ENCODE results near the gene NXF1.
"Not testable (repeated sequence)": the region's sequence is repeated elsewhere in the genome, so short reads cannot be mapped to it uniquely, and the experiment has no call there.

The NXF1 gene

DNA sequence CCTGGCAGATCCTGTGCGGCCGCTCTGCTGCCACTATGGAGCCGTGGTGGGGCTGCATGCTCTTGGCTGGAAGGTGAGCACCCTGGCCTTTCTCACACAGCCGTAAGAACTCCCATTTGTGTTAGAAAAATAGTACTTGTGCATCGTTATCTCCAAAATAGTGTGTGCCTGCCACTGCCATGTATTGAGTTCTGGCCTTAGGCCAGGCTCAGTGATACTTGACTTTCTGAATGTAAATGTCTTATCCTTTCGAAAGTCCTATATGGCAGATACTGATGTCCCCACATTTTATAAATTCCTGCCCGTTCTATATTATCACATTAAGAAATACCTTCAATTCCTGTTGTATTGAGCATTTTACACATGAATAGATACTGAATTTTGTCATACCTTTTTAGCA lies 22.5 kb downstream of the NXF1 start:
- DNase-seq, result no peak

DNA sequence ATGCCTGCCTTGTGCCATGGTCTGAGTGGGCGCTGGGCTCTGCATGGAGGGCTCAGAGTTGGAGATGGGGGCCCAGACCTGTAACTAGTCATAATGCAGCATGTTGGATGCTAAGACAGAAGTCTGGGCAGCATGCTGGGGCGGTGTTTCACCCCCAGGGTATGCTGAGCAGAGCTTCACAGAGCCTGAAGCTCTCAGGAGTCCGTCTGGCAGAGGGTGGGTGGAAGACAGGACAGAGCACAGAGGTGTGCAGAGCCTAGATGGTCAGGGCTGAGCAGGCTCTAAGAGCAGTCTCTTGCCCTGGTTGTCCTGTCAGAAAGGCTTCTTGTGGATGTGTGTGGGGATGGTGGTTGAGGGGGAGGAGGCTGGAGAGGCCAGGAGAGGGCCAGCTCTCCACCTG lies 26.8 kb downstream of the NXF1 start:
- DNase-seq, result no peak

DNA sequence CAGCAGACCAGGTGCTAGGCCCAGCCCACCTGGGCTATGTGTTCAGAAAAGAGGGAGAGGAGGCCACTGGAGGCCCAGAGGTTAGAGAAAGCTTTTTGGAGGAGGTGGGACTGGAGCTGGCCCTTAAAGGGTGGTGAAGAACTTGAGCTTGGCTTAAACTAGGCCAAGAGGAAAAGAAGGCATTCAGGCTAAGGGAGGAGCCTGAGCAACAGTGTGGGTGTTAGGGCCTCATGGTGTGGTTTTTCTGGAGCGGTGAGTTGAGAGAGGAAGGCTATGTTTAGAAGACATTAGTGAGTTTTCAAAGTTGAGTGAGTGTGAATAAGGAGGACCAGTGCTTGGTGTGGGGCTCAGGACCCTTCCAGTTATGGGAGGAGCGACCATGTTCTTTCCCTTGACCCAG lies 27.9 kb downstream of the NXF1 start:
- DNase-seq, result no peak

DNA sequence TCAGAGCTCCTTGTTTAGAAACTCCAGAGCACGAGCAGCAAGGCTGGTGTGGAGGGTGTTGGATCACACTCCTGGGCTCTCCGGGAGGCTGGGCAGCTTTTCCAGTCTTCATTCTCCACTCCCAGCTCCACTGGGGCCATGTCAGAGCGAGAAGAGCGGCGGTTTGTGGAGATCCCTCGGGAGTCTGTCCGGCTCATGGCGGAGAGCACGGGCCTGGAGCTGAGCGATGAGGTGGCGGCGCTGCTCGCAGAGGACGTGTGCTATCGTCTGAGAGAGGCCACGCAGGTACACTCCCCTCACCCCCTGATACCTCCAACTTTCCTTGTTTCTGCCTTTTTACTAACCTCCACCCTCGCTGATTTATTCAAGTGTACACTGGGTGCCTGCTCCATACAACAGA lies 29.6 kb downstream of the NXF1 start:
- no peak for DNase-seq

DNA sequence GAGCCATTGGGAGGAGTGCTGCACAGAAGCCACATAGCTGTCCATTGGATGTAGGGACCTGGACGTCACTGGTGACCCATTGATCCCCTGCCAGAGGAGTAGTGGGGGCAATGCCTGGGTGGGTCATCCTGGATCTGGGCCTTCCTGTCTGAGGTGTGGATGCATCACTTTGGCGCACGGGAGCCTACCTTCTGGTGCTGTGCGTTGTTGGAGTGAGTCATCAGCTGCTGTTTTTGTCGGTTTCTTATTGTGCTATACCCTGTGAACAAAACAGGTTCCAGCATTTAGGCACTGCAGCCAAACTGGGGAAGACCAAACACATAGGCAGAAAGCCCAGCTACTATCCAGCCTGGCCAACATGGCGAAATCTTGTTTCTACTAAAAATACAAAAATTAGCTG lies 30.8 kb downstream of the NXF1 start:
- DNase-seq, result no peak

DNA sequence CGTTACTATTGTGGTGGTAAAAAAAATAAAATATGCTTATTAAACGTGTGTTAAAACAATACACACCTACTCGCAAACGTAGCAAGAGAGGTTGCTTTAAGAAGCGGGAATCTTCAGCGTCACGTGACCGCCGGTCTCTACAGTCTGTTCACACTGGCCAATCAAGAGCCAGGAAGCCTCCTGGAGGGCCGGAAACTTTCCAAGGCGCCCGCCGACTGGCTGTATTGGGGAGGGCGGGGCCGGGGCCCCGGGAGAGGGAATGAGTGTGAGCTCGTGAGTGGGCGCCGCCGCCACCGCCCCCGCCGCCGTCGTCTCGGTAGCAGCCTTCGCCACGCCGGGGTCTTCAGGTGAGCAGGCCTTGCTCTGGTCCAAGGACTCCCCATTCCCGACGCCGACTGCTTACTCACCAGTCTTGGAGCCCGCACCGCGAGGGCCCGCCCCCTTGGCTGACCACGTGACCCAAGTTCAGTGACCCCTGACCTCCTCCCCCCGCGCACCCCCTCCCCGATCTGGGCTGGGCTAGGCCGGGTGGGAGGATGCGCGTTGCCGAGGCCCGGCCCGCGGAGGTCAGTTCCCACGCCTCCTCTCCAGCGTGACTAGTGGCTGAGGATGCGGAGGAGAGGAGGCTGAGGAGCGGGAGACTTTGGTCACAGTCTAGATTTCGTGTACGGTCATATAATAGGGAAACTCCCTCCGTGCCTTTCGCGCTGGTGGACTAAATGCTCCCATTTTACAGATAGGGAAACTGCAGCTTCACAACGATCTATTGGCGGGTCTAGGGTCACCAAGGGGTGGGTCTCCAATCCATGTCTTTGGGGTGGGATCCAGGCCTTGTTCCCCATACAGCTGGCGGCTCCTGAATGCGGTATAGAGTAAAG lies 33.9 kb downstream of the NXF1 start, which contains the start of gene TAF6L:
TAF6L (plus strand) TSS at position 253 of the 878 bp plus-strand sequence. CDS start 4,388 bp downstream, outside the sequence.
- peak; percentile 98 for DNase-seq

DNA sequence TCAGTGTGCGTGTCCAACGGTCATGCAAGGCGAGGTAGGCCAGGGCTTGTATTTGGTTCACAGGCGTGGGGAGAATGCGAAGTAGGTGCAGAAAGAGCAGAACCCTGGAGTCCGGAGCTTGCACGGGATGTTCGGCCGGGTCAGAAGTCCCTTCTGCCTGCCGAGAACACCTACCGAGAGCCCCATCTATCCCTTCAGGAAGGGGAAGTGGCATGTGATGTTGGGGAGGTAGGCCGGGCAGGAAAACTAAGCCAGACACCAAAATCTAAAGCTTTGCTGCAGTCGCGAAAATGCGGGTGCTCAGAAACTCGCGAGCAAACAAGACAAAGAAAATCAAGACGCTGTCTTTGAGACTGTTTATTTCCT lies 34.5 kb downstream of the NXF1 start:
- DNase-seq, result no peak

DNA sequence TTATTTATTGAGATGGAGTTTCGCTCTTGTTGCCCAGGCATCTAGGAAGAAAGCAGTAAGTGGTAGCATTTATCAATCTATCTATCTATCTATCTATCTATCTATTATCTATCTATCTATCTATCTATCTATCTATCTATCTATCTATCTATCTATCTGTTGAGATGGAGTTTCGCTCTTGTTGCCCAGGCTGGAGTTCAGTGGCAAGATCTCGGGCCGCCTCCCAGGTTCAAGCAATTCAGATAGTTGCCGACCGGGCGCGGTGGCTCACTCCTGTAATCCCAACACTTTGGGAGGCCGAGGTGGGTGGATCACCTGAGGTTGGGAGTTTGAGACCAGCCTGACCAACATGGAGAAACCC lies 44.4 kb downstream of the NXF1 start:
- not testable (repeated sequence) for DNase-seq

DNA sequence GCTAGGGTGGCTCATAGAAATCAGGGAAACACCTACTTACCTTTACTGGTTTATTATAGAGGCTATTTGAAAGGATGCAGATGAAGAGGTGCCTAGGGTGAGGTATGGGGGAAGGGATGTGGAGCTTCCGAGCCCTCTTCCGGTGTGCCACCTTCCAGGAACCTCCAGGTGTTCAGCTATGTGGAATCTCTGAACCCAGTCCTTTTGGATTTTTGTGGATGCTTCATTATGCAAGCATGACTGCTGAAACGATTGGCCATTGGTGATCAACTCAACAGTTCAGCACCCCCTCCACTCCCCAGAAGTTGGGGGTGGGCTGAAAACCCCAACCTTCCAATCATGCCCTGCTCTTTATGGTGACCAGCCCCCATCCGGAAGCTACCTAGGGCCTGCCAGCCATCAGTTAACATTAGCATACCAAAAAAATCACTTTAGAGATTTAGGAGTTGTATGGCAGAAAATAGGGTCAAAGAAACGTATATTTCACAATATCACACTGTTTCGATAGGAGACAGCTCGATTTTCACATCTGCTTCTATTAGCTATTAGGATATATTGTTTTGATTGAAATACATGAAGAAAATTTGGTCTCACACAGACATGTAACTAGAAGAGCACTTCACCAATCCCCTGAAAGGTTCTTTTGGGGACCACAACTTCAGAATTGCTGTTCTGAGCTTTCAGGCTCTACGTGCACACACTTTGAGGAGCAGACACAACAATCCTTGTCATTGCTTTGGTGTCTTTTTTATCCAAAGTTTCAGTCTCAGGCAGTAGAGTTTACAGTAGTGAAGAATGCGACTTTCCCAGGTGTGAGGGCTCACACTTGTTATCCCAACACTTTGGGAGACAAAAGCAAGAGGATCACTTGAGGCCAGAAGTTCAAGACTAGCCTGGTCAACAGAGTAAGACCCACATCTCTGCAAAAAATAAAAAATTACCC lies 47.1 kb downstream of the NXF1 start:
- DNase-seq, result no peak

DNA sequence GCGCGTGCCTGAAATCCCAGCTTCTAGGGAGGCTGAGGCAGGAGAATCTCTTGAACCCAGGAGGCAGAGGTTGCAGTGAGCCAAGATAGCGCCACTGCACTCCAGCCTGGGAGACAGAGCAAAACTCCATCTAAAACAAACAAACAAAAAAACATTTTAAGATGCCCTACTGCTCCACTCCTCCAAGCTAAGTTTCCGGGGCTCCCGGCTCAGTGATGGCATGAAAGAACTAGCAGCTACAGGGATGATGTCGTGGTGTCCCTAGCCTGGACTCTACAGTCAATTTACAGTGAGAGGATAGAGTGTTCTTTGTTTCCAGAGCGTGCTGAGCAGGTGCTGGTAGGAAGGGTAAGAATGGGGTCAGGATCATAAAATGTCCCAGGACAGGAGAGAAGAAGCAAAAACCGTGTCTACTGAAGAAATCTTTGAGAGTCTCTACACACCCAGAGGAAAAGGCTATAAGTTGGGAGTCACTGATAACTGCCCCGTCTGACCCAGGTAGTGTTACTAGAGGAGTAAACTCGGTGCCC lies 50.1 kb downstream of the NXF1 start:
- DNase-seq, result no peak

DNA sequence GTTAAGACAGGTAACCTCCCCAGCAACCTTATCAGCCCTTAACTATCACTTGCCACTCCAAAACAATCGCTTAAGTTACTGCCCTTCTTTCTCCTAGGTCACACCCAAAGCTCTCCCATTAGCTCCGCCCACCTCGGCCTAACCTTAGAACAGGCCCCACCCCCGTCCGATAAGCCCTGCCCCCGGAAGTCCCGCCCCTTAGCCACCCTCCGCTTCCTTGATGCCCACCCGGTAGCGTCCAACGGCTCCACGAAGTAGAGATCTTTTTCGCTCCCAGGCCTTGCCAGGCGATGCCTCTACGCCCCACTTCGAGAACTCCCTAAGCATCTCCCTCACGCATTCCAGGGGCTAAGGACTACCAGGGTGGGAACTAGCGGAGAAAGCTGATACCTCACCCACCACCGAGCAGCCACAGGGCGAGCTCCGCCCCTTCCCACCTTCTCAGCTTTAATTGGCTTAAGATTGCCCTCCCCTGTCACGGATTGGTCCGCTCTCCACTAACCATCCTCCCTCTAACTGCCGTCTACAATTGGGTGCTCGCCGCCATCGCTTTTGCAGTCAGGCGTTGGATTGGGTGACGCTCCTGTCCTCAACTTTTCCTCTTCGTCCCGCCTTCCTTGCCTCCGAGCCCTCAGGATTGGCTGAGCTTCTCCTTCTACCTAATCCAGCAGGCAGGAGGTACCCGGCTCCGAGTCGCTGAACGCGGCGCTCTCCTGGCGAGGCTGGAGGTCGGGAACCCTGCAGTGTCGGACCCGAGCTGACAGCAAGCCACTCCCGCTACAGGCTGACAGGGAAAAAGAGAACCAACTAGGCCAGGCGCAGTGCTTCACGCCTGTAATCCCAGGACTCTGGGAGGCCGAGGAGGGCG lies 51.3 kb downstream of the NXF1 start, which contains the start of gene ZBTB3:
ZBTB3 (minus strand) TSS at position 425 of the 868 bp plus-strand sequence. CDS start 496 bp downstream, outside the sequence.
- peak; percentile 99 for DNase-seq

DNA sequence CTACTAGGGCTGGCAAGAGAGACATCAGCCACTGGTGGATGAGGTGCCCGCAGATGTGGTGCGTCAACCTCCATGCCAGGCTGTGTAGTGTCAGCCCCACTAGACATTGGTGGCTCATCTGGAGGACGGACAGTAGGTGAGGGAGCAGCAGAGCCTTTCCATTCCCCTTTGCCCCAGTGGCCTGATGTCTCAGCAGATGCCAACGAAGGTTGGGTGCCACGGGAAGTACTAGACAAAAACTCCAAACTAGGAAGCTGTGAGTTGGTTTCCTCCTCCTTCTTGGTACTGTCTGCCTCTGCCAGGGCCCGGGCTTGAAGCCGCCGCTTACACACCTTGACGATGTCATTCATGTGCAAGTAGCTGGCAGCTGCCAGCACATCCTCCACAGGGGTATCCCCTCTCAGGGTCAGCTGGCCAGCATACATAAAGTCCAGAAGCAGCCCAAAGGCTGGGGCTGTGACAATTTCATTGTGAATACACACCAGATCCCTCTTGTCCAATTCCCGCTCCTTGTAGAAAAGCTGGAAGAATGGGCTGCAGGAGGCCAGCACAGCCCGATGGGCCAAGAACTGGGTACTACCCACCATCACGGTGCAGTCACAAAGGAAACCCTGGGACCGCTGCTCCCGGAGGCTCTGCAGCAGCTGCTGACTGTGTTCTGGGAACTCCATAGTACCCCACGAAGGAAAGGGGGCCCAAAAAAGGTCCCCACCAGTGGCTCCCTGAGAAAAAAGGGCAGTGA lies 52.1 kb downstream of the NXF1 start:
- no peak for DNase-seq

DNA sequence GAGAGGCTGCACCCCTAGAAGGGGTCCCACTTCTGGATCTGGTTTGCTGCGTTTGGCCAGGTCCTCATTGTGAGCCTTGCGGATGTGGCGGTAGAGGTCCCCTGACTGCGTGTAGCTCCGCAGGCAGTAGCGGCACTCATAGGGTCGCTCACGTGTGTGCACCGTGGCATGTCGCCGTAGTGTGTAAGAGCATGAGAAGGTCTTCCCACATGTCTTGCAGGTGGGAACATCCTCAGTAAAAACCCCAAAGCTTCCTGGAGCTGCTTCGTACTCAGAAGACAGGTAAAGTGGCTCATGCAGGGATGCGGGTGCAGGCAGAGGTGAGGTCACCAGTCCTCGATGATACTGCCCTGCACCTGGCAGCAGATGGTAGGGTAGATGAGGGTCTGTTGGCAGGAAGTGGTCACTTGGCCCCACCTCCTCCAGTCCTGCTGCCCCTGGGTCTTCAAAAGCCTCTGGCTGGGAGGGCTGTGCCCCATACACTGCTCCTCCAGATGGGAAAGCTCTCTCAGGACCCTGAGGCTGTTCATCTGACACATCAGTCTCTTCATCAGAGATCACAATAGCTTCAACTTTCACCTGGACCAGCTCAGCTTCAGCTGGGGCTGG lies 53.0 kb downstream of the NXF1 start:
- DNase-seq, result no peak

DNA sequence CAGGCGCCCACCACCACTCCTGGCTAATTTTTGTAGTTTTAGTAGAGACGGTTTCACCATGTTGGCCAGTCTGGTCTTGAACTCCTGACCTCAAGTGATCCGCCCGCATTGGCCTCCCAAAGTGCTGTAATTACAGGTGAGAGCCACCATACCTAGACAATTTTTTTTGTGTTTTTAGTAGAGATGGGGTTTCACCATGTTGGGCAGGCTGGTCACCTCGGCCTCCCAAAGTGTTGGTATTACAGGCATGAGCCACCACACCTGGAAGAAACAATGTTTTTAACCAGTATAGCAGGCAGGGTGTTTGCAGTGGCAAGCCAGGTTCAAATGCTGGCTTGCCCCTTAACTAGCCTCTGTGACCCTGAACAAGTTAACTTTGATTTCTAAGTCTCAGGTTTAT lies 55.3 kb downstream of the NXF1 start:
- not testable (repeated sequence) for DNase-seq

DNA sequence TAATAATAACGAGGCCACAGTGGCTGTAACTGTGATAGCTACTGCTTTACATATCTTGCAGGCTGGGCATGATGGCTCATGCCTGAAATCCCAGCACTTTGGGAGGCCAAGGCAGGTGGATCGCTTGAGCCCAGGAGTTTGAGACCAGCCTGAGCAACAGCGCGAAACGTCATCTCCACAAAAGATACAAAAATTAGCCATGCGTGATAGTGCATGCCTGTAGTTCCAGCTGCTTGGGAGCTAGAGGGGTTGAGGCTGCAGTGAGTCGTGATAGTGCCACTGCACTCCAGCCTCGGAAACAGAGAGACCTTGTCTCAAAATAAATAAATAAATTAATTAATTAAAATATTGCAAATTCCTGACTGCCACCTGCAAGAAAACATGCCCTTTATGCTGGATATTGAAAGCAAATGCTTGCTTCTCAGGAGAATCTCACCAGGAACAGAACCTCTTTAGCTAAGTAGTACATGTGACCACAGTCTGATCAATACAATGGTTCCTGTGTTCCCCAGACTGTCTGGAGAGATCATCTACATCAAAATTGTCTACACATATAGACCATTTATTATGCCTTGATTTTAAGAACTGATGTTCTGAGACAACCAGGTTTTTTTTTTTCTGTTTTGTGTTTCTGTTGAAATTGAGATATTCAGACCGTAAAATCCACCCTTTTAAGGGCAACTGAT lies 57.6 kb downstream of the NXF1 start:
- no peak for DNase-seq

Measured in DMS79 treated with DMSO at 0.1 percent for 48 hours (cell line).